Parathyroid adenoma (tissue), 2 donors: Measurements from ENCODE around the gene DLG2.

Experiments used
- H2AFZ ChIP-seq: fragments of 300-600 bp; sonication (generic); one replicate; pipeline ENCODE4 v1.7.0; 2017; ENCODE audit warnings: antibody characterized with exemption, mild to moderate bottlenecking
- H3K27ac ChIP-seq: fragments of 300-600 bp; sonication (generic); one replicate; pipeline ENCODE4 v1.7.0; 2017
- H3K27me3 ChIP-seq: fragments of 300-600 bp; sonication (generic); one replicate; pipeline ENCODE4 v1.7.0; 2017; ENCODE audit warnings: low read length; ENCODE audit not compliant: control insufficient read depth, insufficient read depth
- H3K36me3 ChIP-seq: fragments of 300-600 bp; sonication (generic); one replicate; pipeline ENCODE4 v1.7.0; 2017; ENCODE audit warnings: low read length; ENCODE audit not compliant: control insufficient read depth, insufficient read depth
- H3K4me1 ChIP-seq: fragments of 300-600 bp; sonication (generic); one replicate; pipeline ENCODE4 v1.7.0; 2017; ENCODE audit warnings: control low read depth
- H3K4me2 ChIP-seq: fragments of 300-600 bp; sonication (generic); one replicate; pipeline ENCODE4 v1.7.0; 2017; ENCODE audit warnings: low read length
- H3K4me3 ChIP-seq: fragments of 300-600 bp; sonication (generic); one replicate; pipeline ENCODE4 v1.7.0; 2017; ENCODE audit warnings: low read depth, low read length
- H3K79me2 ChIP-seq: fragments of 300-600 bp; sonication (generic); one replicate; pipeline ENCODE4 v1.7.0; 2017; ENCODE audit warnings: control low read depth
- H3K9ac ChIP-seq: fragments of 300-600 bp; sonication (generic); one replicate; pipeline ENCODE4 v1.7.0; 2017; ENCODE audit warnings: mild to moderate bottlenecking
- H3K9me3 ChIP-seq: fragments of 300-600 bp; sonication (generic); one replicate; pipeline ENCODE4 v1.7.0; 2017; ENCODE audit warnings: low read length; ENCODE audit not compliant: control insufficient read depth
- TF ChIP-seq, protein P1 (sequence below): fragments of 300-600 bp; sonication (generic); IDR thresholded peaks from one replicate; pipeline ENCODE4 v1.7.0; 2017; ENCODE audit warnings: antibody characterized with exemption, mild to moderate bottlenecking
- donor health status: primary hyperparathyroidism.

Gene DLG2

GRCh38 chr11:85109141-85109540 is 518.0 kb downstream of the DLG2 start:
- Histone ChIP-seq H3K9ac (no peak overlapping the region), H3K4me3 (no peak overlapping the region), H3K4me1 (no peaks in the 10 kb centered on the region), H2AFZ (no peak overlapping the region), H3K79me2 (no peaks in the 10 kb centered on the region), H3K9me3 (no peaks in the 10 kb centered on the region), H3K4me2 (no peak overlapping the region), H3K36me3 (no peaks in the 10 kb centered on the region), H3K27me3 (no peaks in the 10 kb centered on the region), H3K27ac (no peak overlapping the region)
- TF ChIP-seq, protein P1, sequence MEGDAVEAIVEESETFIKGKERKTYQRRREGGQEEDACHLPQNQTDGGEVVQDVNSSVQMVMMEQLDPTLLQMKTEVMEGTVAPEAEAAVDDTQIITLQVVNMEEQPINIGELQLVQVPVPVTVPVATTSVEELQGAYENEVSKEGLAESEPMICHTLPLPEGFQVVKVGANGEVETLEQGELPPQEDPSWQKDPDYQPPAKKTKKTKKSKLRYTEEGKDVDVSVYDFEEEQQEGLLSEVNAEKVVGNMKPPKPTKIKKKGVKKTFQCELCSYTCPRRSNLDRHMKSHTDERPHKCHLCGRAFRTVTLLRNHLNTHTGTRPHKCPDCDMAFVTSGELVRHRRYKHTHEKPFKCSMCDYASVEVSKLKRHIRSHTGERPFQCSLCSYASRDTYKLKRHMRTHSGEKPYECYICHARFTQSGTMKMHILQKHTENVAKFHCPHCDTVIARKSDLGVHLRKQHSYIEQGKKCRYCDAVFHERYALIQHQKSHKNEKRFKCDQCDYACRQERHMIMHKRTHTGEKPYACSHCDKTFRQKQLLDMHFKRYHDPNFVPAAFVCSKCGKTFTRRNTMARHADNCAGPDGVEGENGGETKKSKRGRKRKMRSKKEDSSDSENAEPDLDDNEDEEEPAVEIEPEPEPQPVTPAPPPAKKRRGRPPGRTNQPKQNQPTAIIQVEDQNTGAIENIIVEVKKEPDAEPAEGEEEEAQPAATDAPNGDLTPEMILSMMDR = no peak

DNA sequence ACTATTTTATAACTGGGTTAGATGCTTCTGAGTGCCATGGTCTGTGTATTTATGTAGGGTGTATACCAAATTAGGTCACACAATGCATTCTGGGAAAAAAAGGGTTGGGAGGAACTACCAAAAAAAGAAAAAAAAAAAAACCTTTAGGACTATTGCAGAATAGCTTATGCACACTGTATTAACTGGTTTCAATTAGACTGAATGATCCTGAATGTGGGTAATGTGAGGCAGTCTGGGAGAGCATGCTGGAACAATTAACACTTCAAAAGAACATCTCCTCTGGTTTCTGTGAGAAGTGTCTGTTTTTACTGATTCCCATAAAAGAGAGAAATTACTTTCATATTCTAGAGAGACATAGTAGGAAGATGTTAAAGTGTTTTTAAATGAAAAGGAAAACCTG is 521.3 kb downstream of the DLG2 start:
- H3K4me2 ChIP-seq = no peak overlapping the region

DNA sequence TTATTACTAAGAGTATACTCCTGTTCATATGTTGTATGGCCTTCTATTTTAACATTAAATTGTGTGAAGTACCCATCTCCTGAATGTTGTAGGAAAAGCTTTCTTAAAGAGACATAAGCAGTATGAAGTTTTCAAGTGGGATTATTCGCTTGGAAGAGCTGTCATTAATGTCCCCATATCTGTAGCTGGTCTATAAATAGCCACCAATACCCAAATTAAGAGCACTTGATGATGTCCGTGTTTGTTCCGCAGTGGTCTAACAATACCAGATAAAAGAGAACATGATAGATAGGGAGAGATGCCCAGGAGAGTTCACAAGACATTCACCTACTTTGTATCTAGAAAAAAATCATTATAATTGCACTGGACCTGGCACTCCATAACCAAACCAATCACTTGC is 527.6 kb downstream of the DLG2 start:
- Histone ChIP-seq H3K4me2 (no peak overlapping the region), H3K79me2 (no peaks in the 10 kb centered on the region), H3K4me3 (no peak overlapping the region), H3K36me3 (no peaks in the 10 kb centered on the region), H2AFZ (no peak overlapping the region), H3K27ac (no peak overlapping the region), H3K9me3 (no peaks in the 10 kb centered on the region), H3K9ac (no peak overlapping the region), H3K27me3 (no peaks in the 10 kb centered on the region), H3K4me1 (no peaks in the 10 kb centered on the region)
- TF ChIP-seq, protein P1 = no peak

More for the DNA sequence above, 521.3 kb downstream of the DLG2 start:
- no peaks in the 10 kb centered on the region for H3K9me3 ChIP-seq
- H3K27me3 ChIP-seq = no peaks in the 10 kb centered on the region
- no peak overlapping the region for H3K4me3 ChIP-seq
- TF ChIP-seq, protein P1 = no peak
- no peaks in the 10 kb centered on the region for H3K36me3 ChIP-seq
- no peak overlapping the region for H3K27ac ChIP-seq
- no peaks in the 10 kb centered on the region for H3K4me1 ChIP-seq
- no peaks in the 10 kb centered on the region for H3K79me2 ChIP-seq
- H2AFZ ChIP-seq = no peak overlapping the region
- no peak overlapping the region for H3K9ac ChIP-seq

DNA sequence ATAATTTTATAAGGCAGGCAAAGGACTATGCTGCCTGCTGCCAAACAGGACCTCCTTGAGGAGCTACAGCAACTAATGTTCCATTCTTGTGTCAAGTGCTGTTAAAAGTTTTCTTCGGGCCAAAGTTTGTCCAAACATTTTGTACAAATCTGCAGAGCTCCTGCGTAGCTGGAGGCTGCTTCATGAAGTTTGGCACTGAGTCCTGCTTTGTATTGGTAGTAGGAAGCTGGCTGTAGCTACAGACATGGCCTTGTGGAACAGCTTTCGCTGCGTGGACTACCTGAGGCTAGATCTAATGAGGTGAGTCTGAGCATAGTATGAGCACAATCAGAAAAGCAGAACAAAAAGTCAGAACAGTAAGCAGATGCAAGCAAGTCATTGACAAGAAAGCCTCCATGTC is 528.1 kb downstream of the DLG2 start:
- TF ChIP-seq, protein P1 = no peak
- no peaks in the 10 kb centered on the region for H3K9me3 ChIP-seq
- no peak overlapping the region for H3K9ac ChIP-seq
- H3K36me3 ChIP-seq = no peaks in the 10 kb centered on the region
- H3K27ac ChIP-seq = no peak overlapping the region
- no peaks in the 10 kb centered on the region for H3K79me2 ChIP-seq
- H3K4me3 ChIP-seq = no peak overlapping the region
- H2AFZ ChIP-seq = no peak overlapping the region
- H3K27me3 ChIP-seq = no peaks in the 10 kb centered on the region
- no peak overlapping the region for H3K4me2 ChIP-seq
- no peaks in the 10 kb centered on the region for H3K4me1 ChIP-seq

DNA sequence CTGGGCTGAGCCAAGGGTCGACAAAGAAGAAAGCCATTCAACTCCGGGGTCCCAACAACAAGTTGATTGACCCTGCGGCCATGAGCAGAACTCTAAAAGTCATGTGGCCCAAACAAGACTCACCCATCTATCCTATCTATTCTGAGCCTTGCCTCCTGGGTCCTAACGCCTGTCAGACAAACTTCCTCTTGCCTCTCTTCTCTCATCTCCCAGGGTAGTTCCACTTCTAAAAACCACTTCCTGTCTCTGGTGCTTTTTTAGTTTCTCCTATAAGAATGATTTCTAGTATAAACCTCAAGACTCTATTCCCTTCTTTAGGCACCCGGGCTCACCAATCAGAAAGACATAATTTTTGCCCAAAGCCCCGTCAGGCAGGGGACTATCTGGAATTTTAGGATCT is 530.2 kb downstream of the DLG2 start:
- Histone ChIP-seq H3K4me1 (no peaks in the 10 kb centered on the region), H3K36me3 (no peaks in the 10 kb centered on the region), H3K27me3 (no peaks in the 10 kb centered on the region), H3K9ac (no peak overlapping the region), H3K9me3 (no peaks in the 10 kb centered on the region), H3K4me2 (no peak overlapping the region), H3K27ac (no peak overlapping the region), H2AFZ (no peak overlapping the region), H3K79me2 (no peaks in the 10 kb centered on the region), H3K4me3 (no peak overlapping the region)
- TF ChIP-seq, protein P1 = no peak
